K562 (cell line): ENCODE data around the gene RPP14. TPM values are rescaled to one million over a fixed set of nuclear protein-coding genes. Genes with fewer than 3 reads are reported as not detected.

Experiments used
- ATAC-seq: fragments of 200-7000 bp; cut with Tn5 transposase; 3 replicates; pipeline ENCODE4 v1.9.1; 2020; ENCODE audit warnings: moderate library complexity
- BruUV-seq: library from RNA; stranded (reverse); fragments of 400-500 nt; replicated peaks from 2 replicates; lab custom pipeline; 2021; lab: Mats Ljungman, UMichigan
- CTCF ChIA-PET: fragments of 300-600 bp; formaldehyde crosslinking; extraction: SDS; loops from one replicate; lab custom pipeline; 2021; ENCODE audit warnings: low intra/inter-chr PET ratio; lab: Yijun Ruan, JAX
- POLR2A ChIA-PET: fragments of 300-600, 350-650 bp; sonication (Branson Sonifier 250); formaldehyde crosslinking; extraction: SDS; loops from one replicate; lab custom pipeline; 2021; ENCODE audit warnings: antibody characterized with exemption, inconsistent platforms; lab: Yijun Ruan, JAX
- DNase-seq, 4 experiments: peaks; one replicate each; pipeline versions ENCODE4 v3.0.0 to v3.0.0-alpha.2; 2011 to 2018; ENCODE audit warnings: low spot score in 3 of 4, mixed read lengths in 3 of 4; ENCODE audit errors: extremely low read depth in 1 of 4
- FAIRE-seq: peaks from 2 replicates; lab custom pipeline; 2011; peaks lifted over from hg19 to GRCh38; lab: Jason Lieb, UNC
- H2AFZ ChIP-seq: 2 replicates; pipeline ENCODE4 v1.6.0; 2011; ENCODE audit warnings: low read depth, low read length, control low read depth, inconsistent platforms
- H3K27ac ChIP-seq: fragments of 200-600 bp; 3 replicates; pipeline ENCODE4 v1.8.0; 2011; ENCODE audit warnings: low read depth, mild to moderate bottlenecking, control low read depth, inconsistent platforms, low read length, moderate library complexity, mixed read lengths; ENCODE audit errors: extremely low read depth
- H3K27me3 ChIP-seq, 2 experiments: fragments of 300-600 bp in 1 of 2; 2 replicates in 1 of 2; 3 replicates in 1 of 2; pipeline versions ENCODE4 v1.6.0 to v1.8.0; 2011; ENCODE audit warnings: inconsistent platforms in 2 of 2, low read length in 2 of 2, mild to moderate bottlenecking in 1 of 2, mixed read lengths in 1 of 2, moderate library complexity in 1 of 2; ENCODE audit not compliant: control insufficient read depth in 2 of 2, insufficient read depth in 2 of 2
- H3K36me3 ChIP-seq: fragments of 300-600 bp; 3 replicates; pipeline ENCODE4 v1.8.0; 2011; ENCODE audit warnings: mild to moderate bottlenecking, low read length, inconsistent platforms; ENCODE audit not compliant: control insufficient read depth, insufficient read depth
- H3K4me1 ChIP-seq, 2 experiments: fragments of 200-600 bp in 1 of 2; replicated peaks in 1 of 2; 2 replicates in 1 of 2; 3 replicates in 1 of 2; pipeline versions ENCODE4 v1.5.1 to v1.8.0; 2011; ENCODE audit warnings: inconsistent platforms in 2 of 2, low read length in 2 of 2, mild to moderate bottlenecking in 1 of 2, mixed read lengths in 1 of 2, moderate library complexity in 1 of 2; ENCODE audit not compliant: control insufficient read depth in 2 of 2, insufficient read depth in 2 of 2
- H3K4me2 ChIP-seq: 2 replicates; pipeline ENCODE4 v1.6.1; 2011; ENCODE audit warnings: low read length, control low read depth, inconsistent platforms, mixed read lengths; ENCODE audit not compliant: insufficient read depth
- H3K4me3 ChIP-seq: fragments of 200-600 bp; sonication (generic), shearing (Covaris generic); 2 replicates; pipeline ENCODE4 v1.5.1; 2016; ENCODE audit warnings: control low read depth, inconsistent platforms
- H3K79me2 ChIP-seq: fragments of 200-600 bp; 3 replicates; pipeline ENCODE4 v1.8.0; 2011; ENCODE audit warnings: low read length, inconsistent platforms; ENCODE audit not compliant: control insufficient read depth, insufficient read depth
- H3K9ac ChIP-seq, 2 experiments: 2 replicates each; pipeline versions ENCODE4 v1.6.0 to v1.6.1; 2011; ENCODE audit warnings: low read depth in 2 of 2, low read length in 2 of 2, control low read depth in 1 of 2, inconsistent platforms in 1 of 2, mild to moderate bottlenecking in 1 of 2, mixed read lengths in 1 of 2; ENCODE audit not compliant: insufficient read depth in 1 of 2
- H3K9me1 ChIP-seq: one replicate; pipeline ENCODE4 v1.6.0; 2011; ENCODE audit warnings: inconsistent platforms, mild to moderate bottlenecking, low read length, moderate library complexity; ENCODE audit not compliant: control insufficient read depth, insufficient read depth
- H3K9me3 ChIP-seq: replicated peaks from 2 replicates; pipeline ENCODE4 v1.5.1; 2011; ENCODE audit warnings: low read depth, low read length, inconsistent platforms; ENCODE audit not compliant: control insufficient read depth, insufficient read depth
- H4K20me1 ChIP-seq: replicated peaks from 2 replicates; pipeline ENCODE4 v1.6.1; 2011; ENCODE audit warnings: low read length, inconsistent platforms, mixed read lengths; ENCODE audit not compliant: control insufficient read depth, insufficient read depth
- CHD2 ChIP-seq: IDR thresholded peaks from 2 replicates; pipeline ENCODE4 v1.6.1; 2011; ENCODE audit warnings: low read depth, low read length
- DPF2 ChIP-seq: fragments of 450-650 bp; IDR thresholded peaks from 2 replicates; pipeline ENCODE4 v1.6.1; 2016
- HINFP ChIP-seq: fragments of 450-650 bp; conservative IDR thresholded peaks from 2 replicates; pipeline ENCODE4 v1.6.1; 2016; ENCODE audit warnings: missing genetic modification characterization, low read depth, mild to moderate bottlenecking, control low read depth, missing compliant biosample characterization
- MLLT1 ChIP-seq, 2 experiments: fragments of 450-650 bp; IDR thresholded peaks; 2 replicates each; pipeline ENCODE4 v1.6.1; 2016
- ZNF316 ChIP-seq: fragments of 450-650 bp; IDR thresholded peaks from 2 replicates; pipeline ENCODE4 v1.6.1; 2016
- ZNF354B ChIP-seq: fragments of 250-450 bp; sonication (Bioruptor Pico); IDR thresholded peaks from 2 replicates; pipeline ENCODE4 v1.4.0; 2020
- ZNF586 ChIP-seq: fragments of 450-650 bp; formaldehyde crosslinking; conservative IDR thresholded peaks from 2 replicates; pipeline ENCODE4 v1.4.0; 2020; ENCODE audit warnings: mild to moderate bottlenecking, moderate library complexity
- WGBS: fragments of 100-300 bp; shearing (Covaris generic); methylation state at CpG from one replicate; pipeline ENCODE4 v1.1.6; 2016; ENCODE audit warnings: low coverage, mixed read lengths; ENCODE audit not compliant: insufficient coverage; ENCODE audit errors: missing lambda C conversion rate; 5-methylcytosine and 5-hydroxymethylcytosine counted together
- in situ Hi-C: fragments of 300-500 bp; cut with MboI; formaldehyde crosslinking; loops from 4 replicates; pipeline ENCODE4 v1.15.0; 2018; ENCODE audit warnings: inconsistent platforms, mixed read lengths
- intact Hi-C: fragments of 100-400 bp; cut with micrococcal nuclease; formaldehyde crosslinking; loops from 2 replicates; pipeline ENCODE4 v1.14.2; 2022
- polyA plus RNA-seq, 8 experiments: library from polyadenylated mRNA; depleted of rRNA in 4 of 8; stranded (reverse) in 5 of 8; unstranded in 3 of 8; fragments of >200 nt; fragmentation: Nextera tagmentation in 2 of 8; fragmentation: Illumina TruSeq in 1 of 8; extraction: Ambion mirVana in 2 of 8; extraction: Trizol in 1 of 8; gene quantifications; 2 replicates each; pipeline versions ENCODE4 v1.2.1 to v1.2.3, GENCODE V29; 2011 to 2014; ENCODE audit warnings: inconsistent platforms in 1 of 8, missing spikeins in 1 of 8
- total RNA-seq, 7 experiments: library from RNA; depleted of rRNA in 6 of 7; stranded (reverse); fragments of >200 nt in 6 of 7; fragmentation: Illumina TruSeq in 2 of 7; extraction: Trizol in 2 of 7; gene quantifications; 2 replicates each; pipeline versions ENCODE4 v1.2.1 to v1.2.3, GENCODE V29; 2011 to 2021; ENCODE audit warnings: low replicate concordance in 1 of 7
- TF ChIP-seq, protein P1 (sequence below), 3 experiments: IDR thresholded peaks in 2 of 3; conservative IDR thresholded peaks in 1 of 3; 2 replicates each; pipeline ENCODE4 v1.5.1; 2011 to 2012; ENCODE audit warnings: low read length in 3 of 3, mild to moderate bottlenecking in 3 of 3, control low read depth in 2 of 3, improper control_type of control experiment in 1 of 3, inconsistent platforms in 1 of 3, low read depth in 1 of 3, mixed read lengths in 1 of 3, moderate library complexity in 1 of 3; ENCODE audit not compliant: insufficient read depth in 2 of 3

The RPP14 gene
- total and polyA plus RNA-seq, 9 of the 15 experiments (the other 6 are each of a cell fraction or from before 2014, with no cell fraction given) = 13.5 to 20.8 (median 15.4) TPM

DNA sequence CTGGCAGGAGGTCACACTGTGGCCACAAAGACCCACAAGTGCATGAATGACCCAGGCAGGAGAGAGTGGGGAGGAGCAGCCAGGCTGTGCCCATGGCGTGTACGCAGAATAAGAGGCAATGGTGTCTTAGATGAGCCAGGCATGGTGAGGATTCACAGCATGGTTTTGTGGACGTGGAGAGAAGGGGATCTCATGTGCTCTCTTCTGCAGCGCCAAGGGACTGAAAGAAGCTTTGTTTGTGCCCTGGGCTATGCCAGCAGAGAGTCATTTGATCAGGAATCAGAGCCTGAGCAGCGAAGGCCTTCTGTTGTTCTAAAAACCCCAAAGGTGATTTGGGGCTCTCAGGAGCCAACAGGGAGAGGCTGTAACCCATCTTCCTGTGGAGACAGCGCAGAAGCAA, 18.7 kb upstream of the RPP14 start (continued):
- TF ChIP-seq MLLT1 (IDR thresholded peaks at IDR 0.05) (no peak), CHD2 (no peak), DPF2 (no peak), HINFP (tag) (no peak)

DNA sequence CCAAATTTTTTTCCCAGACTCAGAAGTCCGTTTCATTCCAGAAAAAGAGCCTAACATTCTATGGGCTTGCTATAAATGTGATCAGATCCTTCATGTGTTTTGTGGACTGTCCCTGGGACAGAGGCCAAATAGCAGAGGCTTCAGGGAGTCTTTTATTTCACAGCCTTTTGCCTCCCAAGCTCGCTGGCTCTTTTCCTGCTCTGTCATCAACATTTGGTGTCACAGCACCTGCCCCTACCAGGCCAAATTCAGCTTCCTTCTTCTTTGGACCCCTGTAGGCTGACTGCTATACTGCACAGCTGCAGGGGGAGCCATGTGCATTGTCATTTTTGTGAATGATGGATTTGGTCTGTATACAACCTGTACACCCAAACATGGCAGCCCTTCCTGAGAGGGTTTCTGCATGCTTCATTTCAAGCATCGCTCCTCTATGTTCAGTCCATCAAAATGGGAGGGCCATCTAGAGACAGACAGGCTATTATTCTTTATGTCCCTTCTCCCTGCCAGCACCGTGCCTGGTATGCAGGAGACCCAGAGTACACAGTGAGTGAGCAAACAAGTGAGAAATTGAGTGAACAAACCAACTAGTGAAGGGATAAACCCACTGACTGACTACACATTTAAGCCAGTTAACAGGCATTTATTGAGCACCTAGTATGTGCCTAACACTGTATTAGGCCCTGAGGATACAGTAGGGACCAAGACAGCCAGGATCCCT, 17.9 kb upstream of the RPP14 start:
- Histone ChIP-seq H3K9ac (no peak overlapping the region), H3K4me1 (no peaks in the 10 kb centered on the region), H4K20me1 (no peaks in the 10 kb centered on the region), H3K79me2 (no peaks in the 10 kb centered on the region), H3K4me2 (no peak overlapping the region), H3K9me1 (no peaks in the 10 kb centered on the region), H3K27me3 (no peaks in the 10 kb centered on the region), H2AFZ (no peak overlapping the region), H3K9me3 (no peaks in the 10 kb centered on the region), H3K27ac (no peak overlapping the region), H3K4me3 (no peak overlapping the region), H3K36me3 (0 out of 3 replicates have a peak, but pooled peaks cover 4% of the 10 kb centered on the region)
- in situ Hi-C loops (no loop called here), intact Hi-C loops (no loop called here)
- CTCF ChIA-PET = no interaction called here
- WGBS = 35% methylated on average over 4 of the region's 4 CpGs
- FAIRE-seq = no peak
- peak; percentile 78 for ATAC-seq
- no peak for TF ChIP-seq ZNF354B (CRISPR knock-in tag)
- TF ChIP-seq ZNF586 (CRISPR knock-in tag) = no peak
- TF ChIP-seq, protein P1, sequence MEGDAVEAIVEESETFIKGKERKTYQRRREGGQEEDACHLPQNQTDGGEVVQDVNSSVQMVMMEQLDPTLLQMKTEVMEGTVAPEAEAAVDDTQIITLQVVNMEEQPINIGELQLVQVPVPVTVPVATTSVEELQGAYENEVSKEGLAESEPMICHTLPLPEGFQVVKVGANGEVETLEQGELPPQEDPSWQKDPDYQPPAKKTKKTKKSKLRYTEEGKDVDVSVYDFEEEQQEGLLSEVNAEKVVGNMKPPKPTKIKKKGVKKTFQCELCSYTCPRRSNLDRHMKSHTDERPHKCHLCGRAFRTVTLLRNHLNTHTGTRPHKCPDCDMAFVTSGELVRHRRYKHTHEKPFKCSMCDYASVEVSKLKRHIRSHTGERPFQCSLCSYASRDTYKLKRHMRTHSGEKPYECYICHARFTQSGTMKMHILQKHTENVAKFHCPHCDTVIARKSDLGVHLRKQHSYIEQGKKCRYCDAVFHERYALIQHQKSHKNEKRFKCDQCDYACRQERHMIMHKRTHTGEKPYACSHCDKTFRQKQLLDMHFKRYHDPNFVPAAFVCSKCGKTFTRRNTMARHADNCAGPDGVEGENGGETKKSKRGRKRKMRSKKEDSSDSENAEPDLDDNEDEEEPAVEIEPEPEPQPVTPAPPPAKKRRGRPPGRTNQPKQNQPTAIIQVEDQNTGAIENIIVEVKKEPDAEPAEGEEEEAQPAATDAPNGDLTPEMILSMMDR (IDR thresholded peaks at IDR 0.05 in 2 of 3, conservative IDR thresholded peaks at IDR 0.05 in 1 of 3; ENCODE audit: insufficient read depth in 2 of 3, low read depth in 1 of 3, low read length in 3 of 3) = peak in 2 of 3 experiments; percentile 34 to 39; a peak in 3 of 6 replicates
- TF ChIP-seq ZNF316 = 0 out of 2 replicates have a peak, but pooled peaks have one; percentile 2
- BruUV-seq = no TSS peak
- DNase-seq = peak in 3 of 4 experiments; percentile 11 to 30 (median 14)
- POLR2A ChIA-PET = interaction anchor here (1.1 kb wide), 1 partner anchor 18 kb away, joined by 5 read pairs; the partner anchor contains the start of genes HTD2 and RPP14
